ENCODE data around the gene SLC38A1. TPM values are rescaled to one million over a fixed set of nuclear protein-coding genes. Genes with fewer than 3 reads are reported as not detected.

Gene SLC38A1
- total RNA-seq (ENCODE audit: low replicate concordance): 87.0 and 203 TPM in 2 replicates

DNA sequence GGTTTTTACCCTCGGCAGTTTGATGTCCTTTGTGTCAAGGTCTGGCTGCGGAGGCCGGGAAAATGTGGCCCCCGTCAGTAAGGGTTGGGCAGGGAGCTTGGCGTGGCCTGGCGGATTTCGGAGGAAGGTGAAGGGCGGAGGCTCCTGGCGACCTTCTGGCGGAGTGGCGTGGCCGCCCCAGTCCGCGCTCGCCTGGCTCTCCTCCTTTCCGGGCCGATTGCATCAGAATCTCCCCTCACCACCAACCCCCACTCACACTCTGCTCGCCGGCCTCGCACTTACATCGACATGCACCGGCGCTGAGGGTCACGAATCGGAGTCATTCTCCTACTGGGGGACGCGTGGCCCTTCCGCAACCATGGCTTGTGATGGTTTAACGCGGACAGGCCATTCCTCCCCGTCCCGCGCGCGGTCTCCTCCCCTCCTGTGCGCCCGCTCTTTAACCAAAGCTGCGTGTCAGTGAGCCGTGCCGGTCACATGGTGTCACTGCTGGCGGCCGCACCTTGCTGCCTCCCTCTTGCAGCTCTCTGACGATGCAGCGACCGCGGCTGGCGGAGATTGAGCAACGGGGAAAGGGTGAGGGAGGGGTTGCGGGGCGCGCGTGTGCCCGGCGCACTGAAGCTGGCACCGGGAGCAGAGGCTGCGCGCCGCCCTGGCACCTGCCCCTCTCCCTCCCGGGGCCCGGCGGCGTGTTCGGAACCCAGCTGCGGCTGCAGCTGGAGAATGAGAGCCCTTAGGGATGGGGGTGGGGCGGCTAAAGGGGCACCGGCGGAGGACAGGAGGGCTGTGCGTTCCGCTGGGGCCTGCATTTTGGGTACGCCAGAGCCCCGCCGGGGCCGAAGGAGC, at the start of gene SLC38A1:
TSS of gene SLC38A1 (minus strand) at position 461 of the 846 bp plus-strand sequence. CDS start 29,243 bp downstream, outside the sequence.
- TF ChIP-seq, protein P1, sequence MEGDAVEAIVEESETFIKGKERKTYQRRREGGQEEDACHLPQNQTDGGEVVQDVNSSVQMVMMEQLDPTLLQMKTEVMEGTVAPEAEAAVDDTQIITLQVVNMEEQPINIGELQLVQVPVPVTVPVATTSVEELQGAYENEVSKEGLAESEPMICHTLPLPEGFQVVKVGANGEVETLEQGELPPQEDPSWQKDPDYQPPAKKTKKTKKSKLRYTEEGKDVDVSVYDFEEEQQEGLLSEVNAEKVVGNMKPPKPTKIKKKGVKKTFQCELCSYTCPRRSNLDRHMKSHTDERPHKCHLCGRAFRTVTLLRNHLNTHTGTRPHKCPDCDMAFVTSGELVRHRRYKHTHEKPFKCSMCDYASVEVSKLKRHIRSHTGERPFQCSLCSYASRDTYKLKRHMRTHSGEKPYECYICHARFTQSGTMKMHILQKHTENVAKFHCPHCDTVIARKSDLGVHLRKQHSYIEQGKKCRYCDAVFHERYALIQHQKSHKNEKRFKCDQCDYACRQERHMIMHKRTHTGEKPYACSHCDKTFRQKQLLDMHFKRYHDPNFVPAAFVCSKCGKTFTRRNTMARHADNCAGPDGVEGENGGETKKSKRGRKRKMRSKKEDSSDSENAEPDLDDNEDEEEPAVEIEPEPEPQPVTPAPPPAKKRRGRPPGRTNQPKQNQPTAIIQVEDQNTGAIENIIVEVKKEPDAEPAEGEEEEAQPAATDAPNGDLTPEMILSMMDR (IDR thresholded peaks at IDR 0.05; ENCODE audit: insufficient read depth, low read length): no peak
- peak; percentile 79 for DNase-seq (ENCODE audit: low read depth)
- H3K4me3 ChIP-seq (ENCODE audit: low read depth, low read length): peak within 1 kb of the TSS; percentile 91

- no peak overlapping the region for H3K4me3 ChIP-seq (ENCODE audit: low read depth, low read length)
- no peak for DNase-seq (ENCODE audit: low read depth)
- TF ChIP-seq, protein P1 (IDR thresholded peaks at IDR 0.05; ENCODE audit: insufficient read depth, low read length): no peak
These were observed 49.2 kb upstream of the SLC38A1 start for GRCh38 chr12:46318037-46318436.

DNA sequence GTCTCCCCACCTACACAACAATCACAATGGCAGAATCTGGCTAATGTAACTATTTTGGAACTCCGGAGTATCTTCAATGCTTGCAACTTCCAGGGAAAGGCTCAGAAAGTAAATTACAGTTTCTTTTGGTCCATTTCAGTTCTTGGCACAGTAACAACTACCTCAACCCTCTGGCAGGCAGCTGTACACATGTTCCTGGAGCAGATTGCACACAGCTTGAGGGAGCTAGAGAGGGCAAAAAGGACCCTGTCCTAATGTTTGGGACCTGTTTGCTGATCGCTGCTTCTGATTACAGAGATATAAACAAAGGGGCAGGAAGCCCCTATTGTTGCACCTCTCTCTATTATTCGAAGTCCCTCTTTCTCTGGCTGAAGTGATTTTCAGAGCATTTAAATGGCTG, 35.2 kb upstream of the SLC38A1 start:
- H3K4me3 ChIP-seq (ENCODE audit: low read depth, low read length): no peak overlapping the region
- peak; percentile 44 for DNase-seq (ENCODE audit: low read depth)
- TF ChIP-seq, protein P1 (IDR thresholded peaks at IDR 0.05; ENCODE audit: insufficient read depth, low read length): no peak

DNA sequence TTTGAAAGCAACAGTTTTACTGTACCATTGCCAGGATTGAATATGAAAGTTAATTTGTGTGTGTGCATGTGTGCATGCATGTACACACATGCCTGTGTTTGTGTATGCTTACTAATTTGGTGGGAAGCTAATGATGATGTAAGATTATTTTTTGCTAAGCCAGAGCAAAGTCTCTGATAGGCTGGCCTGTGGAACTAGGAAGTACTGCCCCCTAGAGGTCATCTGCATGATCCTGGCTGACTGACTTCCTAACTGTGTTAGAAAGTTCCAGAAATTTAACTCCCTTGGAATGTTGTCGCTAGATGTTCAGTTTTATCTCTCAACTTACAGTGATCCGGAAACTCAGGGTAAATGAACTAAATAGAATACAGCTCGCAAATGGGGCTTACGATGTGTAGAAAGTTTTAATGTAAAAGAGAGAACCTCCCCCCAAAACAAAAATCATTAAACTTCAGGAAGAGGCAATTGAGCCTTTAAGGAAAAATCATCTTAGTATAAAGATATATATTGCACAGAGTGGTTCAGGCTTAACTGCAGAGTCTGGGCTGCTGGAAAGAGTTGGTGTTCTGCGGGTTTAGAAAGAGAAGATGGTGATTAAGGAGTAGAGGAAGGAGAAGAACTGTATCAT, 34.3 kb upstream of the SLC38A1 start:
- no peak overlapping the region for H3K4me3 ChIP-seq (ENCODE audit: low read depth, low read length)
- peak; percentile 55 for DNase-seq (ENCODE audit: low read depth)
- TF ChIP-seq, protein P1 (IDR thresholded peaks at IDR 0.05; ENCODE audit: insufficient read depth, low read length): peak; percentile 63

DNA sequence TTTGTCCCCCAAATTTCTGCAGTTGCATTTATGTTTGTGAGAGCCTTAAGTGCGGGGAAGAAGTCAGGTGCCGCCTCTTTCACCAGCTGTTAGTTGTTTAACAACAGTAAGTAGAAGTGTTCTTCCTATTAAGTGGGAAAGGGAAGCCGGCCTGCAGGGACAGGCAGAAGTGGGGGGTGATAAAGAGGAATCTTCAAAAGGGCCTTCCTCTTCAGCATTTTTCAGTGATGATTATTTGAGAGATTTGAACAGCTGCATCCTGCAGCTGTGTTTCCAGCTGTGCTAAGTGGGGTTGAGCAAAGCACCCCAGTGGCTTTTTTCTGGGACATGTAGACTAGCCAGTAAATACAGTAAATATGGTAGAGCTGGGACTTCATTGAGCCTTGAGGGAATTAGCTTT, 32.1 kb upstream of the SLC38A1 start:
- no peak overlapping the region for H3K4me3 ChIP-seq (ENCODE audit: low read depth, low read length)
- TF ChIP-seq, protein P1 (IDR thresholded peaks at IDR 0.05; ENCODE audit: insufficient read depth, low read length): no peak
- DNase-seq (ENCODE audit: low read depth): no peak

DNA sequence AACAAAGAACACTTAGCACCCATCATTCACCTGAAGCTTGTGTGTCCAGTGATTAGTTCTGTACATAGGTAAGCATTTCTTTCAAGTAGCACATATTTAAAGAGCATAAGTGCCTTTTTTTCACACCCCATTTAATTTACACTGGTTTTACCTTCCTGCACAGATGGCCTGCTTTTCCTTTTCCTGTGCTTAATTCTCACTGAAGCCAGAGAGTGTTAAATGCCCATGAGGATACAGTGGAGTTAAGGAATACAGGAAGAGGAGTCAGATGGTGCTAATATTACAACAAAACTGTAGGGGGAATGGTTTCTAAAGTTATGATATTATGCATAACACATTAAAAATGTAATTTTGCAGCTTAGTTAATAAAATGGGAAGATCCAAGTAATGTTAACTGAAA, 31.0 kb upstream of the SLC38A1 start:
- TF ChIP-seq, protein P1 (IDR thresholded peaks at IDR 0.05; ENCODE audit: insufficient read depth, low read length): no peak
- no peak for DNase-seq (ENCODE audit: low read depth)
- no peak overlapping the region for H3K4me3 ChIP-seq (ENCODE audit: low read depth, low read length)

All from fibroblast of the aortic adventitia (primary cell).